Upper lobe of right lung (tissue), 1 donor: ENCODE measurements around the gene HYCC2. TPM values are rescaled to one million over a fixed set of nuclear protein-coding genes. Genes with fewer than 3 reads are reported as not detected.

Experiments used
- ATAC-seq: fragments of 200-7000 bp; cut with Tn5 transposase; one replicate; pipeline ENCODE4 v1.9.1; 2020; ENCODE audit warnings: mild to moderate bottlenecking, moderate library complexity
- DNase-seq: peaks from one replicate; pipeline ENCODE4 v3.0.0-alpha.2; 2020
- H3K27ac ChIP-seq: fragments of 200-600 bp; one replicate; pipeline ENCODE4 v1.8.0; 2022
- H3K27me3 ChIP-seq: fragments of 200-600 bp; one replicate; pipeline ENCODE4 v1.8.0; 2022; ENCODE audit warnings: mild to moderate bottlenecking
- H3K36me3 ChIP-seq: fragments of 200-600 bp; one replicate; pipeline ENCODE4 v1.8.0; 2022
- H3K4me1 ChIP-seq: fragments of 200-600 bp; one replicate; pipeline ENCODE4 v1.8.0; 2022
- H3K4me3 ChIP-seq: fragments of 200-600 bp; one replicate; pipeline ENCODE4 v1.8.0; 2022; ENCODE audit warnings: mild to moderate bottlenecking
- H3K9me3 ChIP-seq: fragments of 200-600 bp; one replicate; pipeline ENCODE4 v1.8.0; 2022
- intact Hi-C: fragments of 100-400 bp; cut with DNase I; formaldehyde crosslinking; loops from one replicate; pipeline ENCODE4 v1.11.0; 2022
- total RNA-seq: library from RNA; stranded (reverse); fragmentation: NEBNext Ultra II Directional; extraction: Animal tissue kit (Norgen Biotek cat#: 25700); gene quantifications from one replicate; pipeline ENCODE4 v1.2.1, GENCODE V29; 2021
- TF ChIP-seq, protein P1 (sequence below): fragments of 200-600 bp; IDR thresholded peaks from one replicate; pipeline ENCODE4 v1.8.0; 2022; ENCODE audit warnings: antibody characterized with exemption
- donor health status: DM: no; HTN: yes; CAD: no; lungs with severe emphysema.

The HYCC2 gene
- total RNA-seq, 1 donor from 2014 or later, result 32.9 TPM

DNA sequence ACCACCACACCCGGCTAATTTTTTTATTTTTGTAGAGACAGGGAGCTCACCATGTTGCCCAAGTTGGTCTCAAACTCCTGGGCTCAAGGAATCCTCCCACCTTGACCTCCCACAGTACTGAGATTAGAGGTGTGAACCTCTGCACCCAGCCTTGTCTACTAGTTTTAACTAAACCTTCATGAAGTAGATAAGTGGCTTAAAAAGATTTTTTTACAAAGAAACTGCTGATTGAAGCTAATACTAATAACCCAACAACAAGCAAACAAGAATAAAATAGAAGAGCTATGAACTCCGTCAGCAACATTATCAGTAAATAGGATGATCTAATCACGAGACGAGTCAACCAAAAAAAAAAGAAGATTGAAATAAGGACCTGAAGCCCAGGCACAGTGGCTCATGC, 19.1 kb upstream of the HYCC2 start:
- no peak for ATAC-seq
- intact Hi-C loops, result no loop called here
- no peak overlapping the region for H3K27ac ChIP-seq

DNA sequence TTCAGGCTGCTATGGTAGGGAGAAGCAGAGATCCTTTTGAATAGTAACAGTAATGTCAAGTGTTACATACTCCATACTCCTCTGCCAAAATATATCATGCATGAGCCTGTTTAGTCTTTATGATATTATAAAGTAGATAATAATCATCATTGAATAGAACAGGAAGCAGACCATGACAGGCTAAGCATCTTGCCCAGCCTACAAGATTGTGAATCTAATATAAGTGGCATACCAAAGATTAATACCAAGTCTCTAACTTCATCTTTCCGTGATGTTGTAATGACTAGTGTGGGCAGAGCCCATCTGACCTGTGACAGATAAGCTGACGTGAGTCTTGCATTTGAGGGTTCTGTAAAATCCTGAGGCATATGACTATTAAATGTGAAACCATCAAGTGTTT, 13.4 kb upstream of the HYCC2 start:
- TF ChIP-seq, protein P1, sequence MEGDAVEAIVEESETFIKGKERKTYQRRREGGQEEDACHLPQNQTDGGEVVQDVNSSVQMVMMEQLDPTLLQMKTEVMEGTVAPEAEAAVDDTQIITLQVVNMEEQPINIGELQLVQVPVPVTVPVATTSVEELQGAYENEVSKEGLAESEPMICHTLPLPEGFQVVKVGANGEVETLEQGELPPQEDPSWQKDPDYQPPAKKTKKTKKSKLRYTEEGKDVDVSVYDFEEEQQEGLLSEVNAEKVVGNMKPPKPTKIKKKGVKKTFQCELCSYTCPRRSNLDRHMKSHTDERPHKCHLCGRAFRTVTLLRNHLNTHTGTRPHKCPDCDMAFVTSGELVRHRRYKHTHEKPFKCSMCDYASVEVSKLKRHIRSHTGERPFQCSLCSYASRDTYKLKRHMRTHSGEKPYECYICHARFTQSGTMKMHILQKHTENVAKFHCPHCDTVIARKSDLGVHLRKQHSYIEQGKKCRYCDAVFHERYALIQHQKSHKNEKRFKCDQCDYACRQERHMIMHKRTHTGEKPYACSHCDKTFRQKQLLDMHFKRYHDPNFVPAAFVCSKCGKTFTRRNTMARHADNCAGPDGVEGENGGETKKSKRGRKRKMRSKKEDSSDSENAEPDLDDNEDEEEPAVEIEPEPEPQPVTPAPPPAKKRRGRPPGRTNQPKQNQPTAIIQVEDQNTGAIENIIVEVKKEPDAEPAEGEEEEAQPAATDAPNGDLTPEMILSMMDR, result no peak
- Histone ChIP-seq H3K4me1 (no peaks in the 10 kb centered on the region), H3K27ac (no peak overlapping the region), H3K36me3 (peaks cover 65% of the 10 kb centered on the region), H3K27me3 (no peaks in the 10 kb centered on the region), H3K4me3 (no peak overlapping the region), H3K9me3 (no peaks in the 10 kb centered on the region)
- no peak for DNase-seq
- intact Hi-C loops, result no loop called here
- ATAC-seq, result peak; percentile 65

More for the DNA sequence above, 19.1 kb upstream of the HYCC2 start:
- Histone ChIP-seq H3K27me3 (no peaks in the 10 kb centered on the region), H3K4me1 (peaks cover 3% of the 10 kb centered on the region), H3K4me3 (no peak overlapping the region), H3K36me3 (peaks cover 17% of the 10 kb centered on the region), H3K9me3 (no peaks in the 10 kb centered on the region)
- no peak for DNase-seq
- TF ChIP-seq, protein P1, result no peak

DNA sequence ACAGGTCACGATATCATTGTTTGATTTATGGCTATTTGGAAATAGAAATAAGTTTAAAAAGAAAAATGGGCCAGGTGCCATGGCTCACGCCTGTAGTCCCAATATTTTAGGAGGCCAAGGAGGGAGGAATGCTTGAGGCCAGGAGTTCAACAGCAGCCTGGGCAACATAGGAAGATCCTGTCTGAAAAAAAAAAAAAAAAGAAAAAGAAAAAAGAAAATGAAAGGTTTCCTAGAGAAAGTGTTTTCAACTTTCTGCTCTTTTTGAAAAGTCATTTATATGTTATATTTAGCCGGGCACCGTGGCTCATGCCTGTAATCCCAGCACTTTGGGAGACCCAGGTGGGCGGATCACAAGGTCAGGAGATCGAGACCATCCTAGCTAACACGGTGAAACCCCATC, 3.5 kb upstream of the HYCC2 start:
- DNase-seq (no peak), ATAC-seq (no peak)
- H3K4me1 ChIP-seq, result peaks cover 21% of the 10 kb centered on the region
- H3K4me3 ChIP-seq, result no peak overlapping the region
- H3K9me3 ChIP-seq, result no peaks in the 10 kb centered on the region
- H3K27ac ChIP-seq, result no peak overlapping the region
- no peaks in the 10 kb centered on the region for H3K27me3 ChIP-seq
- intact Hi-C loops, result no loop called here
- H3K36me3 ChIP-seq, result peaks cover 14% of the 10 kb centered on the region
- TF ChIP-seq, protein P1, result no peak

DNA sequence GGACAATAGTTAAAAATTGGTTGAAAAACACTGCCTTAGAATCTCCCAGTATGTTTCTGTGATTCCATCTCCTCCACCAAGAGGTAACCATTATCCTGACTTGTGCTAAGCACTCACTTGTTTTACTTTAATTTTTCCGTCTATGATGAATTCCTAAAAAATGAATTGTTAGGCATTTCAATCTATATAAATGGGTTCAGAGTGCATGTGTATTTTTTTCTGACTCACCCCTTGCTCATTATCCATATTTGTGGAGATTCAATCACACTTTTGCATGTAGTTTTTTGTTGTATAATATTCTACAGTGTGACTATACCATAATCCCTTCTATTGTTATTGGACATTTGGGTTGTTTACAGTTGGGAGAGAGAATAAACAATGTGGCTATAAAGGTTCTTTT, 1.6 kb upstream of the HYCC2 start:
- Histone ChIP-seq H3K27me3 (no peaks in the 10 kb centered on the region), H3K9me3 (no peaks in the 10 kb centered on the region), H3K4me3 (peak overlapping the region; percentile 92), H3K27ac (no peak overlapping the region), H3K4me1 (peaks cover 32% of the 10 kb centered on the region), H3K36me3 (no peaks in the 10 kb centered on the region)
- no peak for ATAC-seq
- DNase-seq, result no peak
- TF ChIP-seq, protein P1, result no peak
- intact Hi-C loops, result no loop called here

DNA sequence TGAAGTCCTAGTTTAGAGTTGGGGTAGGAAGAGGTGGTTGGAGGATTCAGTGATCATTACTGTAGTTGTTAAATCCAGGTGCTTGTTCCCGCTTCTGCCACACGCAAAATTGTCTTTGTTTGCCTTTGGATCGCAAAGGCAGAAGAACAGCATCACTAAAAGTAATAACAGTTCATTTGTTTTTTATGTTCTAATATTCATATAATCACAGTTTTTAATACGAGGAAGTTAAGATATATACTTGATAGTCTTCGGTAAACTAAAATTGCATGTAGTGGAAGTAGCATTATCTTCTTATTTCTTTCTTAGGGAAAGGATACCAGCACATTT, 695 bp upstream of the HYCC2 start:
- no peak for DNase-seq
- TF ChIP-seq, protein P1, result no peak
- Histone ChIP-seq H3K27ac (peak overlapping the region; percentile 95), H3K9me3 (no peaks in the 10 kb centered on the region), H3K4me1 (peaks cover 34% of the 10 kb centered on the region), H3K27me3 (no peaks in the 10 kb centered on the region), H3K36me3 (no peaks in the 10 kb centered on the region), H3K4me3 (peak overlapping the region; percentile 92)
- intact Hi-C loops, result no loop called here
- no peak for ATAC-seq

DNA sequence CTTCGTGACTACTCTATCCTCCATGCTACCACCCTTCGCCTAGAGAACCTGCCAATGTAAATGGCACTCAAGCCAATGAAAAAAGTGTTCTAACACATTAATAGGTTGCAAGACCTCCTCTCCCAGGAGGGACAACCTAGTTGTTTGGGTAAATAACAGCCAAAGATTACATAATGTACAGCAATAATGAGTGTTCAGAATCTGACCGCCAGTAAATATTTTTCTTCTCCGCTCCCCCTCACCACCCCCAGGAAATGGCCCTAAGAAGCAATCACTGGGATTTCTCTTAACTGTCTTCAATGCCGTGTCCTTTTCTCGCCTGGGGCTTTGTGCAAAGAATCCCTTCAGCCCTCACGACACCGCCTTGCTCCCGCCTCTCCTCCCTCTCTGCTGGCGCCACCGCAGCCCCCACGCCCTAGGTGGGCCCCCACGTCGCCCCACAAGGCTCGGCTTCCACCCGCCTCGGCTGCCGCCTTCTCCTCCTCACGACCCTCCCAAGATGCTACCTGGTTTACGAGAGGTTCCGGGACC, 458 bp downstream of the HYCC2 start:
- DNase-seq, result no peak
- Histone ChIP-seq H3K4me3 (peak overlapping the region; percentile 92), H3K27ac (peak overlapping the region; percentile 95), H3K27me3 (no peaks in the 10 kb centered on the region), H3K4me1 (peaks cover 34% of the 10 kb centered on the region), H3K9me3 (no peaks in the 10 kb centered on the region), H3K36me3 (no peaks in the 10 kb centered on the region)
- intact Hi-C loops, result no loop called here
- TF ChIP-seq, protein P1, result no peak
- ATAC-seq, result peak; percentile 27
